Right lobe of liver (tissue), 4 donors: ENCODE results near the gene ETFDH.

Experiments
- POLR2A ChIP-seq: fragments of 450-650 bp; IDR thresholded peaks from one replicate; pipeline ENCODE4 v1.6.1; 2017; ENCODE audit warnings: antibody characterized with exemption, mild to moderate bottlenecking
- TF ChIP-seq, protein P1 (sequence below), 4 donors: fragments of 200-600 bp in 3 of 4; fragments of 450-650 bp in 1 of 4; IDR thresholded peaks; one replicate each; pipeline versions ENCODE4 v1.5.1 to v1.8.0; 2016 to 2022; ENCODE audit warnings: antibody characterized with exemption in 4 of 4, mild to moderate bottlenecking in 2 of 4
- donor health status: DM: no; HTN: no; CAD: no.
- donor health status: DM: no; HTN: no; CAD: no.
- donor health status: DM: no; HTN: yes; CAD: no.

DNA sequence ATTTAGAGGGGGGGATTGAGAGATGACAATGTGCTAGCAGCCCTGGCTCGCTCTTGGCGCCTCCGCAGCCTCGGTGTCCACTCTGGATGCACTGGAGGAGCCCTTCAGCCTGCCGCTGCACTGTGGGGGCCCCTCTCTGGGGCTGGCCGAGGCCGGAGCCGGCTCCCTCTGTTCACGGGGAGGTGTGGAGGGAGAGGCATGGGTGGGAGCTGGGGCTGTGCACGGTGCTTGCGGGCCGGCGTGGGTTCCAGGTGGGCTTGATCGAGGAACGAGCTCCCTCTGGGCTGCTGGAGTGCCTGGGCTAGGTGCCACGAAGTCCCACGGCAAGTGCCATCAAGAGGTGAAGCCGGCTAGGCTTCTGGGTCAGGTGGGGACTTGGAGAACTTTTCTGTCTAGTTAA, 7.3 kb upstream of the ETFDH start:
- TF ChIP-seq POLR2A, result no peak
- TF ChIP-seq, protein P1, sequence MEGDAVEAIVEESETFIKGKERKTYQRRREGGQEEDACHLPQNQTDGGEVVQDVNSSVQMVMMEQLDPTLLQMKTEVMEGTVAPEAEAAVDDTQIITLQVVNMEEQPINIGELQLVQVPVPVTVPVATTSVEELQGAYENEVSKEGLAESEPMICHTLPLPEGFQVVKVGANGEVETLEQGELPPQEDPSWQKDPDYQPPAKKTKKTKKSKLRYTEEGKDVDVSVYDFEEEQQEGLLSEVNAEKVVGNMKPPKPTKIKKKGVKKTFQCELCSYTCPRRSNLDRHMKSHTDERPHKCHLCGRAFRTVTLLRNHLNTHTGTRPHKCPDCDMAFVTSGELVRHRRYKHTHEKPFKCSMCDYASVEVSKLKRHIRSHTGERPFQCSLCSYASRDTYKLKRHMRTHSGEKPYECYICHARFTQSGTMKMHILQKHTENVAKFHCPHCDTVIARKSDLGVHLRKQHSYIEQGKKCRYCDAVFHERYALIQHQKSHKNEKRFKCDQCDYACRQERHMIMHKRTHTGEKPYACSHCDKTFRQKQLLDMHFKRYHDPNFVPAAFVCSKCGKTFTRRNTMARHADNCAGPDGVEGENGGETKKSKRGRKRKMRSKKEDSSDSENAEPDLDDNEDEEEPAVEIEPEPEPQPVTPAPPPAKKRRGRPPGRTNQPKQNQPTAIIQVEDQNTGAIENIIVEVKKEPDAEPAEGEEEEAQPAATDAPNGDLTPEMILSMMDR (IDR thresholded peaks at IDR 0.05), result no peak
